Cardiac muscle cell (in vitro differentiated cells and primary cell): ENCODE data around the gene GBX1. TPM values are rescaled to one million over a fixed set of nuclear protein-coding genes. Genes with fewer than 3 reads are reported as not detected.

Experiments used
- DNase-seq, 2 donors: peaks; one replicate each; pipeline versions ENCODE4 v3.0.0 to v3.0.0-alpha.2; 2010 to 2017; ENCODE audit warnings: low read depth in 1 of 2, low spot score in 1 of 2
- H3K27ac ChIP-seq: fragments of 200-600 bp; sonication (generic); 2 replicates; pipeline ENCODE4 v1.5.1; 2016
- H3K27me3 ChIP-seq: fragments of 200-600 bp; sonication (generic); 2 replicates; pipeline ENCODE4 v1.6.0; 2016; ENCODE audit warnings: control low read depth
- H3K36me3 ChIP-seq: fragments of 200-600 bp; sonication (generic); 2 replicates; pipeline ENCODE4 v1.5.1; 2016; ENCODE audit warnings: control low read depth
- H3K4me1 ChIP-seq: fragments of 200-600 bp; sonication (generic); 2 replicates; pipeline ENCODE4 v1.8.1; 2017; ENCODE audit warnings: low read depth, mild to moderate bottlenecking, mixed run types
- H3K4me3 ChIP-seq: fragments of 200-600 bp; sonication (generic); 2 replicates; pipeline ENCODE4 v1.5.1; 2016; ENCODE audit warnings: mild to moderate bottlenecking
- H3K9me3 ChIP-seq: fragments of 200-600 bp; sonication (generic); 2 replicates; pipeline ENCODE4 v1.5.1; 2017; ENCODE audit warnings: low read depth, mild to moderate bottlenecking, control low read depth
- polyA plus RNA-seq: library from polyadenylated mRNA; unstranded; fragments of >200 nt; fragmentation: Nextera tagmentation; extraction: Ambion mirVana; gene quantifications from 2 replicates; pipeline ENCODE4 v1.2.1, GENCODE V29; 2016
- total RNA-seq: library from RNA; depleted of rRNA; stranded (reverse); fragments of >200 nt; gene quantifications from 2 replicates; pipeline ENCODE4 v1.2.3, GENCODE V29; 2016
- TF ChIP-seq, protein P1 (sequence below): IDR thresholded peaks from 2 replicates; pipeline ENCODE4 v1.5.1; 2012; ENCODE audit warnings: low read depth, mild to moderate bottlenecking, low read length

GBX1 gene
- total and polyA plus RNA-seq, 2 experiments from 2014 or later, result 0.36 to 1.3 TPM

DNA sequence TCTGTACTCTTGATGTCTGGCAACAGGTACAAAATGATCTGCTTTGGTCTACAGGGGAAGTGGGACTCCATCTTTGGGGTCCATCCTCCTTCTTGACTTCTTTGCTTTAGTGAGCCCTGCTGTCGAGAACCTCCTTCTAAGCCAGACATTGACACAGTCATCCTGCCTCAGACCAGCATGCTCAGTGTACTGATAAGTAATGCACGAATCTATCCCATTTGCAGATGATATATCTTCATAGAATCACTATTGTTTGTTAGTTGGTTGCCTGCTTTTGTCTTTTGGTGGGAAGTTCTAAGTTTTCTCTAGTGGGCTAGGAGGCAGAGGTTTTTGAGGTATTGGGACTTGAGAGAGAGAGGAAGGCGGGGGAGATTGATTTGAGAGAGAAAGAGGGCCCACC lies 33.9 kb upstream of the GBX1 start:
- Histone ChIP-seq H3K27me3 (no peaks in the 10 kb centered on the region), H3K4me3 (no peak overlapping the region), H3K9me3 (no peaks in the 10 kb centered on the region), H3K4me1 (no peaks in the 10 kb centered on the region), H3K27ac (no peak overlapping the region), H3K36me3 (no peaks in the 10 kb centered on the region)
- no peak for DNase-seq
- TF ChIP-seq, protein P1, sequence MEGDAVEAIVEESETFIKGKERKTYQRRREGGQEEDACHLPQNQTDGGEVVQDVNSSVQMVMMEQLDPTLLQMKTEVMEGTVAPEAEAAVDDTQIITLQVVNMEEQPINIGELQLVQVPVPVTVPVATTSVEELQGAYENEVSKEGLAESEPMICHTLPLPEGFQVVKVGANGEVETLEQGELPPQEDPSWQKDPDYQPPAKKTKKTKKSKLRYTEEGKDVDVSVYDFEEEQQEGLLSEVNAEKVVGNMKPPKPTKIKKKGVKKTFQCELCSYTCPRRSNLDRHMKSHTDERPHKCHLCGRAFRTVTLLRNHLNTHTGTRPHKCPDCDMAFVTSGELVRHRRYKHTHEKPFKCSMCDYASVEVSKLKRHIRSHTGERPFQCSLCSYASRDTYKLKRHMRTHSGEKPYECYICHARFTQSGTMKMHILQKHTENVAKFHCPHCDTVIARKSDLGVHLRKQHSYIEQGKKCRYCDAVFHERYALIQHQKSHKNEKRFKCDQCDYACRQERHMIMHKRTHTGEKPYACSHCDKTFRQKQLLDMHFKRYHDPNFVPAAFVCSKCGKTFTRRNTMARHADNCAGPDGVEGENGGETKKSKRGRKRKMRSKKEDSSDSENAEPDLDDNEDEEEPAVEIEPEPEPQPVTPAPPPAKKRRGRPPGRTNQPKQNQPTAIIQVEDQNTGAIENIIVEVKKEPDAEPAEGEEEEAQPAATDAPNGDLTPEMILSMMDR, result no peak

DNA sequence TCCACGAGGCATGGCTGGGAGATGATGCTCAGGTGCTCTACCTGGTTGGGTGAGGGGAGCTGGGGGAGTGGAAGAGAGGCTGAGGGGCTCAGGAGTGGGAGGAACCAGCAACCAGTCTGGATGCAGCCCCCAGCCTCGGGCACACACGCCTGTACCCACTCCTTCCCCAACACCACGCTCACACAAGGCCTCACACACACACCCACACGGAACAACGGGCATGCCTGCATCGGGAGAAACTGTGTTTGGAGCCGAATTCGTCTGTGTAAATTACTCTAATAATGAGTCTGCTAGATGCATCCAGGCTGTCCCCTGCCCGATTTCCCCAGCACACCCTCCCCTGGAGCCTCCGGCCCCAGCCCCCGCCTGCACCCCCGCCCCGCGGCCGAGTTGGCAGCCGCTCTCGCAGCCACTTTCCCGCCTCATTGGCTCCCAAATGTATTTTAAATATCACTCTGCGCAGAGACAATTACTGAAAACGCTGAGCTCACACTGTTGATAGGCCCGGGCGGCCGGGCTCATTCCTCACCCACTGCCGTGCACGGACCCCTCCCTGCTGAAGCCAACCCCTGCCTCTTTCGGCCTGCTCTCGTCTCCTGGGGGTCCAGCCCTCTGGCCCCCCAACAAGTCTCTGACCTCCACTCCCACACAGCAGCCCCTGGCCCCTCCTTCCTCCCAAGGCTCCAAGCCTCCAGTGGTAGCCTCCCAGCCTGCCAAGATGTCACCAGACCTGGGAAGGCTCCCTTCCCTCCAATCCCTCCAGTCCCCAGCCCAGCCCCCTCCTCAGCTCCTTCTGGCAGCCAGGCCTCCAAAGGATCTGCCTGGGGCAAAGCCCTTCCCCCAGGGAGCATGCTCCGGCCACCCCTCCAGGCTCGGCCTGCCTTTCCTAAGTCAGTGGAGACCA lies 31.7 kb upstream of the GBX1 start:
- Histone ChIP-seq H3K9me3 (no peaks in the 10 kb centered on the region), H3K27me3 (peaks cover 6% of the 10 kb centered on the region), H3K4me3 (no peak overlapping the region), H3K36me3 (no peaks in the 10 kb centered on the region), H3K27ac (no peak overlapping the region), H3K4me1 (no peaks in the 10 kb centered on the region)
- TF ChIP-seq, protein P1, result no peak
- DNase-seq, result no peak

DNA sequence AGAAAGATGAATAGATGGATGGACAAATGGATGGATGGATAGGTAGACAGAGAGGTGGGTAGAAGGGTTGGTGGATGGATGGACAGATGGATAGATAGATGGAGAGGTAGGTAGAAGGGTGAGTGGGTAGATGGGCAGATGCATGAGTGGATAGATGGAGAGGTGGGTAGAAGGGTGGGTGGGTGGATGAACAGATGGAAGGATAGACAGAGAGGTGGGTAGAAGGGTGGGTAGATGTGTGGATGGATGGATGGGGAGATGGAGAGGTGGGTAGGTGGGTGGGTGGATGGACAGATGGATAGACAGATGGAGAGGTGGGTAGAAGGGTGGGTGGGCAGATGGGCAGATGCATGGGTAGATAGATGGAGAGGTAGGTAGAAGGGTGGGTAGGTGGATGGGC lies 30.4 kb upstream of the GBX1 start:
- no peak overlapping the region for H3K27ac ChIP-seq

DNA sequence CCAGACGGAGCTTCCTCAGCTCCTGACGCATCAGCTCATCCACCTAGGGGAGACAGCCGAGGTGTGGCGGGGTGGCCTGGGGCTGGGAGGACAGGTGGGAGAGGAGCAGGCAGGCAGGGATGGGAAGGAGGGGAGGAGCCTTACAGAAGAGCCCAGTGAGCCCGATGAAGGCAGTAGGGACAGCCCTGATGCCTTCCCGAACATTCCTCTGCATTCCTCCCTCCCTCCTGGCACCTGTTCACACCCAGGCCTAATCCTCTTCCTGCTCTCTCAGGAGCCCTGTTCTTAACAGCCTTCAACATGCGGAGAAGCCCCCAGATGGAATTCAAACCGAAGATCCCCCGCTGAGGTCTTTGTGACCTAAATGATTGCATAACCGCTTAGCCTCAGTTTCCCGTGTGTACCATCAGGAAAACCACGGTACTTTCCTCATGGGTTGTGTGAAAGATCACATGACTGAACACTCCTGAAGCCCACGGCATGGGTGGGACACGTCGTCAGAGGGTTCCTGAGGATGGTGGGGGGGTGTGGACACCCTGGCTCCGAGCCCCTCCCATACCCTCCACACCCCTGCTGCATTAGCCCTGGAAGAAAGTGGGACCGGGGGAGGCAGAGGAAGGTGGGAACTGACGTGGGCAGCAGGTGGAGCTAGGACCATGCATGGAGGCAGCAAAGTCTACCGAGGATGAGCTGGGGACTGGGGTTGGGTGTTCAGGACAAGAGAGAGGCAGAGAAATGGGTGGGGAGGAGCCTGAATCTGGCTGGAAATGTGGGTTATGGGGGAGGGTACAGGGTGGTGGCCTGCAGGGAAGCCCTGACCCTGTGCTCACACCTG lies 28.3 kb upstream of the GBX1 start:
- TF ChIP-seq, protein P1, result no peak

More for the DNA sequence above, 30.4 kb upstream of the GBX1 start:
- DNase-seq, result no peak
- Histone ChIP-seq H3K4me3 (no peak overlapping the region), H3K27me3 (peaks cover 6% of the 10 kb centered on the region), H3K9me3 (no peaks in the 10 kb centered on the region), H3K4me1 (no peaks in the 10 kb centered on the region), H3K36me3 (no peaks in the 10 kb centered on the region)
- TF ChIP-seq, protein P1, result no peak

DNA sequence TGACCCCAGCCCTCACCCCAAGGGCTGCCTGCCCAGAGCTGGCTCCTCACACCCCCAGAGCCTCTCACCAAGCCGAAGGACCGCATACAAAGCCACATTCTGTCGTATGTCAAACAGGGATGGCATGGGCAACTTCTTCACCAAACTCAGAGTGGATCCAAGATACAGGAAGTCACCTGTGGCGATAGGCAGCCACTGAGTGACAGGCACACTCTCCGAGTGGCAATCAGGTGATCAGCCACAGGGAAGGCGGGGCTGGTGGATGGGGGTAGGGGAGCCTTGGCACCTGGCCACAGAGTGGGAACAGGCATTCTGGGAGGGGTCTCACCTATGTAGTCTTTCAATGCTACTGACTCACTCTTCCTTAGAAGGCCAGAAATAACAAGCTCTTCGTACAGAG lies 26.7 kb upstream of the GBX1 start:
- no peaks in the 10 kb centered on the region for H3K36me3 ChIP-seq
- no peaks in the 10 kb centered on the region for H3K4me1 ChIP-seq
- H3K27me3 ChIP-seq, result peaks cover 13% of the 10 kb centered on the region
- H3K9me3 ChIP-seq, result no peaks in the 10 kb centered on the region
- H3K4me3 ChIP-seq, result no peak overlapping the region
- TF ChIP-seq, protein P1, result no peak
- H3K27ac ChIP-seq, result no peak overlapping the region
- DNase-seq, result no peak

More for the DNA sequence above, 28.3 kb upstream of the GBX1 start:
- no peak for DNase-seq
- Histone ChIP-seq H3K4me1 (no peaks in the 10 kb centered on the region), H3K27me3 (peaks cover 9% of the 10 kb centered on the region), H3K4me3 (no peak overlapping the region), H3K36me3 (no peaks in the 10 kb centered on the region), H3K9me3 (no peaks in the 10 kb centered on the region), H3K27ac (no peak overlapping the region)
